Body of pancreas (tissue), 4 donors: ENCODE data around the gene TBC1D24. TPM values are rescaled to one million over a fixed set of nuclear protein-coding genes. Genes with fewer than 3 reads are reported as not detected.

Source experiments
- ATAC-seq: fragments of 150-250 bp; one replicate; pipeline ENCODE4 v1.9.1; 2016
- DNase-seq, 4 donors: peaks; one replicate each; pipeline ENCODE4 v3.0.0-alpha.2; 2019
- H3K27ac ChIP-seq, 4 donors: fragments of 200-600 bp; sonication (generic); 1 replicate in 3 of 4; 2 replicates in 1 of 4; pipeline versions ENCODE4 v1.5.1 to v1.6.1; 2016 to 2019; ENCODE audit warnings: mild to moderate bottlenecking in 1 of 4, mixed read lengths in 1 of 4, moderate library complexity in 1 of 4
- H3K27me3 ChIP-seq, 2 donors: fragments of 200-600 bp; sonication (generic); one replicate each; pipeline ENCODE4 v1.6.0; 2016; ENCODE audit warnings: mild to moderate bottlenecking in 1 of 2
- H3K36me3 ChIP-seq, 2 donors: fragments of 200-600 bp; sonication (generic); replicated peaks in 1 of 2; 2 replicates each; pipeline ENCODE4 v1.5.1; 2016; ENCODE audit warnings: low read depth in 2 of 2; ENCODE audit not compliant: insufficient read depth in 1 of 2
- H3K4me1 ChIP-seq: fragments of 200-600 bp; sonication (generic); one replicate; pipeline ENCODE4 v1.6.0; 2016
- H3K4me3 ChIP-seq, 2 donors: fragments of 200-600 bp; sonication (generic); 1 replicate in 1 of 2; 2 replicates in 1 of 2; pipeline ENCODE4 v1.5.1; 2016 to 2019
- H3K9me3 ChIP-seq, 3 donors: fragments of 200-600 bp; sonication (generic); 1 replicate in 2 of 3; 2 replicates in 1 of 3; pipeline ENCODE4 v1.5.1; 2016
- POLR2A ChIP-seq, 3 donors: fragments of 450-650 bp; IDR thresholded peaks; one replicate each; pipeline ENCODE4 v1.6.1; 2016; ENCODE audit warnings: antibody characterized with exemption in 3 of 3, mild to moderate bottlenecking in 2 of 3
- WGBS, 2 donors: methylation state at CpG; one replicate each; pipeline ENCODE4 v1.1.5; 2017; 5-methylcytosine and 5-hydroxymethylcytosine counted together
- intact Hi-C: fragments of 100-400 bp; cut with DNase I; formaldehyde crosslinking; loops from one replicate; pipeline ENCODE4 v1.15.1; 2023
- total RNA-seq, 2 donors: library from RNA; depleted of rRNA; stranded (reverse); fragments of >200 nt; gene quantifications; one replicate each; pipeline ENCODE4 v1.1.0, GENCODE V29; 2016
- TF ChIP-seq, protein P1 (sequence below), 7 experiments: fragments of 450-650 bp in 4 of 7; fragments of 200-600 bp in 3 of 7; sonication (generic) in 3 of 7; IDR thresholded peaks; one replicate each; pipeline ENCODE4 v1.5.1; 2016 to 2019; ENCODE audit warnings: antibody characterized with exemption in 7 of 7

The TBC1D24 gene
- total RNA-seq, 2 donors from 2014 or later, result 18.7 to 30.0 TPM

DNA sequence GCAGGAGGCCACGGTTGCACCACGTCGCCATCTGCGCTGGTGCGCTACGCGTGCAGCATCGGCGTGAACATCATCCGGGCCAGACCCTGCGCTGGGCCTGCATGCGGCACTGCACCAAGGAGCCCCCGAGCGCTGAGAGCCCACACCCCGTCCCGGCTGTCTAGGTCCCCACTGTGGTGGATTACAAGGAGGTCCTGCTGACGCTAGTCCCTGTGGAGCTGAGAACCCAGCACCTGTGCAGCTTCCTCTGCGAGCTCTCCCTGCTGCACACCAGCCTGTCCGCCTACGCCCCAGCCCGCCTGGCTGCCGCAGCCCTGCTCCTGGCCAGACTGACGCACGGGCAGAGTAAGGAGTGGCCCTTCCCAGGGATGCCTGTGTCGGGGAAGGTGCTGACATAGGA is 25.8 kb upstream of the TBC1D24 start:
- no peaks in the 10 kb centered on the region for H3K9me3 ChIP-seq
- intact Hi-C loops, result no loop called here
- peaks cover 0 to 1% of the 10 kb centered on the region in 2 donors for H3K36me3 ChIP-seq
- 94 to 100% methylated on average over 3 to 22 of the region's 25 CpGs for WGBS, 2 donors
- no peak overlapping the region for H3K27ac ChIP-seq
- DNase-seq (no peak), ATAC-seq (no peak)
- no peak for TF ChIP-seq POLR2A (IDR thresholded peaks at IDR 0.05)
- TF ChIP-seq, protein P1, sequence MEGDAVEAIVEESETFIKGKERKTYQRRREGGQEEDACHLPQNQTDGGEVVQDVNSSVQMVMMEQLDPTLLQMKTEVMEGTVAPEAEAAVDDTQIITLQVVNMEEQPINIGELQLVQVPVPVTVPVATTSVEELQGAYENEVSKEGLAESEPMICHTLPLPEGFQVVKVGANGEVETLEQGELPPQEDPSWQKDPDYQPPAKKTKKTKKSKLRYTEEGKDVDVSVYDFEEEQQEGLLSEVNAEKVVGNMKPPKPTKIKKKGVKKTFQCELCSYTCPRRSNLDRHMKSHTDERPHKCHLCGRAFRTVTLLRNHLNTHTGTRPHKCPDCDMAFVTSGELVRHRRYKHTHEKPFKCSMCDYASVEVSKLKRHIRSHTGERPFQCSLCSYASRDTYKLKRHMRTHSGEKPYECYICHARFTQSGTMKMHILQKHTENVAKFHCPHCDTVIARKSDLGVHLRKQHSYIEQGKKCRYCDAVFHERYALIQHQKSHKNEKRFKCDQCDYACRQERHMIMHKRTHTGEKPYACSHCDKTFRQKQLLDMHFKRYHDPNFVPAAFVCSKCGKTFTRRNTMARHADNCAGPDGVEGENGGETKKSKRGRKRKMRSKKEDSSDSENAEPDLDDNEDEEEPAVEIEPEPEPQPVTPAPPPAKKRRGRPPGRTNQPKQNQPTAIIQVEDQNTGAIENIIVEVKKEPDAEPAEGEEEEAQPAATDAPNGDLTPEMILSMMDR (IDR thresholded peaks at IDR 0.05), result no peak
- H3K27me3 ChIP-seq, result no peaks in the 10 kb centered on the region
- H3K4me3 ChIP-seq, result no peak overlapping the region
- H3K4me1 ChIP-seq, result no peaks in the 10 kb centered on the region

DNA sequence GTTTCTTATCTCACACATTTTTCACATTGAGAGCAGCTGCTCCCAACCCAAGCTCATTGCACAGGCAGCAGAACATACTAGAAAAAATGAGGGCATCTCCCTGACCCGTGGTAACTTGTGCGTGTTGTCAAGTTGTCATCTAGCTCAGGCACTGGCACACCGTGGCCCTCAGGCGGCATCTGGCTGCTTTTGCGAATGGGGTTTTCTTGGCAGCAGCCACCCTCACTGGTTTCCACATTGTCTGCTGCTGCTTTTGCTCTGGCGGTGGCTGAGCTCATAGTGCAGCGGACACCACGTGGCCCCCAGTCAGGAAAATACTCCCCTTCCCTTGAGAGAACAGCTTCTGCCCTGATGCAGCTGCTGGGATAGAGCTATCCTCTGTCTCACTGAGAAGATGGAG is 24.4 kb upstream of the TBC1D24 start:
- Histone ChIP-seq H3K9me3 (no peaks in the 10 kb centered on the region), H3K4me1 (no peaks in the 10 kb centered on the region), H3K4me3 (no peak overlapping the region), H3K27ac (no peak overlapping the region), H3K36me3 (no peaks in the 10 kb centered on the region), H3K27me3 (no peaks in the 10 kb centered on the region)
- 90 to 93% methylated on average over 5 to 8 of the region's 8 CpGs for WGBS, 2 donors
- DNase-seq (no peak), ATAC-seq (no peak)
- intact Hi-C loops, result no loop called here
- TF ChIP-seq POLR2A (IDR thresholded peaks at IDR 0.05), result no peak
- TF ChIP-seq, protein P1 (IDR thresholded peaks at IDR 0.05), result no peak

DNA sequence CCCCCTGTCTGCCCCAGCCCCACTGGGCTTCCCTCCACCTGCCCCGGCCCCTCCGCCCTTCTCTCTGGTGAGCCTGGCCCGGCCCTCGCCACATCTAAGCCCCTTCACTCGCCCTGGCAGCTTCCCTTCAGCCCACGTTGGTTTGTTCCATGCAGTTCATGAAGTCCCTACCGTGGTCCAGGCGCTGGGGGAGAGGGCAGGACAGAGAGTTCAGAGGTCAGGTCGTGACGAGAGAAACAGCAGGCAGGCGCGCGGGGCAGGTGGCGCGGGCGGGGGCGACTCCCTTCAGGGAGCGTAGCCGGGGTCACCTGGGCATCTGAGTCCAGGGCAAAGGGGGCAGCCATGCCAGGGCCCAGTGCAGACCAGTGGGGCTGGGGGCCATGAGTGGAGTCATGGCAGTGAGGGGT is 23.9 kb upstream of the TBC1D24 start:
- WGBS, 2 donors, result 92 to 98% methylated on average over 19 of the region's 19 CpGs
- Histone ChIP-seq H3K36me3 (no peaks in the 10 kb centered on the region), H3K27me3 (no peaks in the 10 kb centered on the region), H3K4me3 (no peak overlapping the region), H3K4me1 (no peaks in the 10 kb centered on the region), H3K27ac (no peak overlapping the region), H3K9me3 (no peaks in the 10 kb centered on the region)
- no peak for ATAC-seq
- TF ChIP-seq, protein P1 (IDR thresholded peaks at IDR 0.05), result no peak
- no peak for TF ChIP-seq POLR2A (IDR thresholded peaks at IDR 0.05)
- no peak for DNase-seq
- intact Hi-C loops, result no loop called here

DNA sequence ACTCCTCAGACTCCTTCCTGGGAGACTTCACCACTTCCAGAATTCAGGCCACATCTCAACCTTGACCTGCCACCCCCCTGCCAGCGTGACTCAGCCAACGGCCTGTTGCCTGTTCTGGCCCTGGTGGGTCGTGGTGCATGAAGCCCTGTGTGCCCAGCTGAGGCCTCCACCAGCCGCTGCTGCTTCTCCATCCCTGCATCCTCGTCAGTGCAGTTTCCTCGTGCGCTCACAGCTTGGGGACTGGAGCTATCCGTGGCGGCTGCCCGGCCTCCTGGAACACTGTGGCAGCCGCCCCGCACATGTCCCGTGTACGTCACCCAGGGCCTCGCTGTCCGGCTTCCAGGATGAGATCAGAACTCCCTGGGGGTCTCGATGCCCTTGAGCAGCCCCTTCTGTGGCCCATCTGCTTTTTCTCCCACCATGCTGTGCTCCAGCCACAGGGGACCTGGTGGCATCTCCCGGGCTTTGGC is 23.0 kb upstream of the TBC1D24 start:
- TF ChIP-seq, protein P1 (IDR thresholded peaks at IDR 0.05), result no peak
- no peak for TF ChIP-seq POLR2A (IDR thresholded peaks at IDR 0.05)
- Histone ChIP-seq H3K36me3 (no peaks in the 10 kb centered on the region), H3K27me3 (no peaks in the 10 kb centered on the region), H3K9me3 (no peaks in the 10 kb centered on the region), H3K4me1 (no peaks in the 10 kb centered on the region), H3K27ac (no peak overlapping the region), H3K4me3 (no peak overlapping the region)
- DNase-seq, result no peak
- WGBS, 2 donors, result 96% methylated on average over 18 of the region's 18 CpGs; no CpG with 5 or more reads in 1 of the 2 donors
- no peak for ATAC-seq
- intact Hi-C loops, result no loop called here

DNA sequence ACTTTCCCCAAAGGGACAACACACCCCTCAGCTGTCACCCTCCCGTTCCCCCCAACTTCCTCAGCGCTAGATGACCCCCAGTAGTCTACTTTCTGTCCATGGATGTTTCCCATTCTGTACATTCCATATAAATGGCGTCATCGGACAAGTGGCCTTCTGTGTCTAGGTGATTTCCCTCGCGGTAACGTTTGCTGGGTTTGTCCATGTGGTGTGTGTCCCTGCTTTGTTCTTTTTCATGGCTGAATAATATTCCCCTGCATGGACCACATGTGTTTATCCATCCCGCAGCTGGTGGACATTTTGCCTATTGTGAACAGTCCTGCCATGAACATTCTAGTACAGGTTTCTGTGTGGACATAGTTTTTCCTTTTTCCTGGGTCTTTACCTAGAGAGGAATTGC is 22.3 kb upstream of the TBC1D24 start:
- WGBS, 2 donors, result 95% methylated on average over 8 of the region's 8 CpGs
- Histone ChIP-seq H3K4me1 (no peaks in the 10 kb centered on the region), H3K4me3 (no peak overlapping the region), H3K27ac (no peak overlapping the region), H3K9me3 (no peaks in the 10 kb centered on the region), H3K27me3 (no peaks in the 10 kb centered on the region), H3K36me3 (no peaks in the 10 kb centered on the region)
- intact Hi-C loops, result no loop called here
- ATAC-seq (no peak), DNase-seq (no peak)
- TF ChIP-seq, protein P1 (IDR thresholded peaks at IDR 0.05), result no peak
- no peak for TF ChIP-seq POLR2A (IDR thresholded peaks at IDR 0.05)
